ENCODE data around the gene RILP. TPM values are rescaled to one million over a fixed set of nuclear protein-coding genes. Genes with fewer than 3 reads are reported as not detected.

Gene RILP
- total and polyA plus RNA-seq, 2 donors (not counting 1 experiment from before 2014, with no cell fraction given): 7.4 to 12.4 TPM

DNA sequence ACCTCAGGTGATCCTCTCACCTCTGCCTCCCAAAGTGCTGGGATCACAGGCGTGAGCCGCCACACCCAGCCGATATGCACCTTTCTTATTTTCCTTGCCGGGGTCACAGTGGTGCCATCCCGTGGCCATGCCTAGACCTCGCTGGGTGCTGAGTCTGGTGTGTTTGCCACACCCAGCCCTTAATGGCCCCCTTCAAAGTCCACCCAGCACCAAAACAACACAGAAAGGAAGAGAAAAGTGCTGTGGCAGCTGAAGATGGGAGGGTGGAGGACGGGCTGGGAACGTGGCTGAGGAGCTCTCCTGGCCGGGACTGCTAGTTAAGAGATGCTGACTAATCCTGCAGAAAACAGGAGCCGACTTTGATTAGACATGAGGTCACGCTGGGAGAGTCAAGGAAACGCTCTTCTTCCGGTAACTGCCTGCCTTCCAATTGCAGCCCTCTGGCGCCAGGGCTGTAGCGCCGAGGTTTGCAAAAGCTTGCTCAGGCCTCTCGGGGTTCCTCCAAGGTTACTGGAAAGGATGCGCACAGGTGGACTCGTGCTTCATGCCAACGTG lies 32.0 kb downstream of the RILP start:
- Histone ChIP-seq H3K4me2 (ENCODE audit: extremely low read depth, insufficient read depth, low read length) (no peak overlapping the region), H3K4me3 (replicated peaks in 1 of 4; ENCODE audit: control extremely low read depth in 1 of 4, insufficient read depth in 1 of 4, low read depth in 3 of 4, low read length in 4 of 4) (no peak overlapping the region), H3K36me3 (ENCODE audit: control insufficient read depth, insufficient read depth, low read length) (no peaks in the 10 kb centered on the region), H3K79me2 (ENCODE audit: control insufficient read depth, insufficient read depth, low read length) (no peaks in the 10 kb centered on the region), H3K9me3 (ENCODE audit: control insufficient read depth, insufficient read depth, low read depth, low read length) (no peaks in the 10 kb centered on the region), H3K9ac (ENCODE audit: insufficient read depth, low read length) (no peak overlapping the region), H3K4me1 (ENCODE audit: control insufficient read depth, extremely low read depth, insufficient read depth, low read length) (no peaks in the 10 kb centered on the region), H2AFZ (ENCODE audit: low read length) (no peak overlapping the region), H3K27me3 (ENCODE audit: control insufficient read depth, insufficient read depth, low read length) (no peaks in the 10 kb centered on the region), H3K27ac (ENCODE audit: insufficient read depth, low read length) (no peak overlapping the region), H4K20me1 (ENCODE audit: control insufficient read depth, extremely low read depth, insufficient read depth, low read length) (no peaks in the 10 kb centered on the region)
- DNase-seq (ENCODE audit: low read depth in 2 of 2): peak; percentile 32 to 89
- TF ChIP-seq CTCF (conservative IDR thresholded peaks at IDR 0.05 in 1 of 2, IDR thresholded peaks at IDR 0.05 in 1 of 2; ENCODE audit: low read depth in 1 of 2, low read length in 2 of 2) (no peak), EZH2 (IDR thresholded peaks at IDR 0.05; ENCODE audit: low read length, missing control alignments) (no peak)

- no peak overlapping the region for H2AFZ ChIP-seq (ENCODE audit: low read length)
- H3K27me3 ChIP-seq (ENCODE audit: control insufficient read depth, insufficient read depth, low read length): no peaks in the 10 kb centered on the region
- no peaks in the 10 kb centered on the region for H3K36me3 ChIP-seq (ENCODE audit: control insufficient read depth, insufficient read depth, low read length)
- H3K4me1 ChIP-seq (ENCODE audit: control insufficient read depth, extremely low read depth, insufficient read depth, low read length): no peaks in the 10 kb centered on the region
- H3K4me2 ChIP-seq (ENCODE audit: extremely low read depth, insufficient read depth, low read length): no peak overlapping the region
- DNase-seq (ENCODE audit: low read depth in 2 of 2): no peak
- no peaks in the 10 kb centered on the region for H3K9me3 ChIP-seq (ENCODE audit: control insufficient read depth, insufficient read depth, low read depth, low read length)
- H3K9ac ChIP-seq (ENCODE audit: insufficient read depth, low read length): no peak overlapping the region
- H4K20me1 ChIP-seq (ENCODE audit: control insufficient read depth, extremely low read depth, insufficient read depth, low read length): no peaks in the 10 kb centered on the region
- TF ChIP-seq CTCF (conservative IDR thresholded peaks at IDR 0.05 in 1 of 2, IDR thresholded peaks at IDR 0.05 in 1 of 2; ENCODE audit: low read depth in 1 of 2, low read length in 2 of 2): no peak
- no peak for TF ChIP-seq EZH2 (IDR thresholded peaks at IDR 0.05; ENCODE audit: low read length, missing control alignments)
- no peak overlapping the region for H3K4me3 ChIP-seq (replicated peaks in 1 of 4; ENCODE audit: control extremely low read depth in 1 of 4, insufficient read depth in 1 of 4, low read depth in 3 of 4, low read length in 4 of 4)
- H3K27ac ChIP-seq (ENCODE audit: insufficient read depth, low read length): no peak overlapping the region
- no peaks in the 10 kb centered on the region for H3K79me2 ChIP-seq (ENCODE audit: control insufficient read depth, insufficient read depth, low read length)
Measured at GRCh38 chr17:1616101-1616500, 33.6 kb downstream of the RILP start.

GRCh38 chr17:1612400-1612799 lies 37.3 kb downstream of the RILP start:
- Histone ChIP-seq H4K20me1 (ENCODE audit: control insufficient read depth, extremely low read depth, insufficient read depth, low read length) (no peaks in the 10 kb centered on the region), H3K9ac (ENCODE audit: insufficient read depth, low read length) (no peak overlapping the region), H2AFZ (ENCODE audit: low read length) (no peak overlapping the region), H3K27me3 (ENCODE audit: control insufficient read depth, insufficient read depth, low read length) (no peaks in the 10 kb centered on the region), H3K4me2 (ENCODE audit: extremely low read depth, insufficient read depth, low read length) (no peak overlapping the region), H3K4me3 (replicated peaks in 1 of 4; ENCODE audit: control extremely low read depth in 1 of 4, insufficient read depth in 1 of 4, low read depth in 3 of 4, low read length in 4 of 4) (no peak overlapping the region), H3K27ac (ENCODE audit: insufficient read depth, low read length) (no peak overlapping the region), H3K9me3 (ENCODE audit: control insufficient read depth, insufficient read depth, low read depth, low read length) (no peaks in the 10 kb centered on the region), H3K79me2 (ENCODE audit: control insufficient read depth, insufficient read depth, low read length) (no peaks in the 10 kb centered on the region), H3K4me1 (ENCODE audit: control insufficient read depth, extremely low read depth, insufficient read depth, low read length) (no peaks in the 10 kb centered on the region), H3K36me3 (ENCODE audit: control insufficient read depth, insufficient read depth, low read length) (no peaks in the 10 kb centered on the region)
- DNase-seq (ENCODE audit: low read depth in 2 of 2): no peak
- no peak for TF ChIP-seq CTCF (conservative IDR thresholded peaks at IDR 0.05 in 1 of 2, IDR thresholded peaks at IDR 0.05 in 1 of 2; ENCODE audit: low read depth in 1 of 2, low read length in 2 of 2)
- TF ChIP-seq EZH2 (IDR thresholded peaks at IDR 0.05; ENCODE audit: low read length, missing control alignments): no peak
